Stomach (tissue), 4 donors: Measurements from ENCODE around the gene PKP1.

Experiments used
- EP300 ChIP-seq: sonication (generic); formaldehyde crosslinking; IDR thresholded peaks from one replicate; pipeline ENCODE4 v1.6.1; 2017; ENCODE audit warnings: antibody characterized with exemption
- POLR2A ChIP-seq, 4 donors: fragments of 450-650 bp; IDR thresholded peaks; one replicate each; pipeline ENCODE4 v1.6.1; 2016; ENCODE audit warnings: antibody characterized with exemption in 4 of 4, control low read depth in 2 of 4, mild to moderate bottlenecking in 1 of 4, moderate library complexity in 1 of 4
- TF ChIP-seq, protein P1 (sequence below), 7 experiments: fragments of 450-650 bp in 4 of 7; fragments of 200-600 bp in 3 of 7; sonication (generic) in 3 of 7; IDR thresholded peaks; one replicate each; pipeline ENCODE4 v1.5.1; 2016 to 2019; ENCODE audit warnings: antibody characterized with exemption in 7 of 7, control low read depth in 2 of 7, mild to moderate bottlenecking in 1 of 7

DNA sequence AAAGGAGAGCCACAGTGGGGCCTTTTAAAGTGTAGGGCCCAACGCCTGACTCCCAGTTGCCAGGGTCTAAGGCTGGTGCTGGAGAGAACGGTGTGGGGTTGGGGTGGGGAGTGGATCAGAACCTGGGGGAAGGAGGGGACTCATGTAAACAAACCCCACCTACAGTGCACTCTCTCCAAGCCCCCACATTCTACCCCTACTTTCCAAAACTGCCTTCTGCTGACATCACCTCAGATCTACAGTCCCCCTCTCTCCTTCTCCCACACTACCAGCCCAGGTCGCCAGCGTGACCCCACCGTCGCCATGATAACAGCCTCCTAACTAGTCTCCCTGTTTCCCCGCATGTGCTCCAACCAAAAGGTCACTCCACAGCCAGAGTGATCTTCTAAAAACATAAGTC is 67.6 kb downstream of the PKP1 start:
- TF ChIP-seq, protein P1, sequence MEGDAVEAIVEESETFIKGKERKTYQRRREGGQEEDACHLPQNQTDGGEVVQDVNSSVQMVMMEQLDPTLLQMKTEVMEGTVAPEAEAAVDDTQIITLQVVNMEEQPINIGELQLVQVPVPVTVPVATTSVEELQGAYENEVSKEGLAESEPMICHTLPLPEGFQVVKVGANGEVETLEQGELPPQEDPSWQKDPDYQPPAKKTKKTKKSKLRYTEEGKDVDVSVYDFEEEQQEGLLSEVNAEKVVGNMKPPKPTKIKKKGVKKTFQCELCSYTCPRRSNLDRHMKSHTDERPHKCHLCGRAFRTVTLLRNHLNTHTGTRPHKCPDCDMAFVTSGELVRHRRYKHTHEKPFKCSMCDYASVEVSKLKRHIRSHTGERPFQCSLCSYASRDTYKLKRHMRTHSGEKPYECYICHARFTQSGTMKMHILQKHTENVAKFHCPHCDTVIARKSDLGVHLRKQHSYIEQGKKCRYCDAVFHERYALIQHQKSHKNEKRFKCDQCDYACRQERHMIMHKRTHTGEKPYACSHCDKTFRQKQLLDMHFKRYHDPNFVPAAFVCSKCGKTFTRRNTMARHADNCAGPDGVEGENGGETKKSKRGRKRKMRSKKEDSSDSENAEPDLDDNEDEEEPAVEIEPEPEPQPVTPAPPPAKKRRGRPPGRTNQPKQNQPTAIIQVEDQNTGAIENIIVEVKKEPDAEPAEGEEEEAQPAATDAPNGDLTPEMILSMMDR (IDR thresholded peaks at IDR 0.05): no peak
- TF ChIP-seq POLR2A (IDR thresholded peaks at IDR 0.05) (no peak), EP300 (no peak)
